NOMO-1 treated with DMSO at 0.1 percent for 48 hours (cell line): ENCODE results near the gene COPA.

Source experiments
- DNase-seq: peaks from one replicate; lab custom pipeline; 2025; ENCODE audit not compliant: unreplicated experiment; lab: John Stamatoyannopoulos, UW

COPA gene

GRCh38 chr1:160271025-160271424 lies 72.0 kb downstream of the COPA start:
- no peak for DNase-seq

DNA sequence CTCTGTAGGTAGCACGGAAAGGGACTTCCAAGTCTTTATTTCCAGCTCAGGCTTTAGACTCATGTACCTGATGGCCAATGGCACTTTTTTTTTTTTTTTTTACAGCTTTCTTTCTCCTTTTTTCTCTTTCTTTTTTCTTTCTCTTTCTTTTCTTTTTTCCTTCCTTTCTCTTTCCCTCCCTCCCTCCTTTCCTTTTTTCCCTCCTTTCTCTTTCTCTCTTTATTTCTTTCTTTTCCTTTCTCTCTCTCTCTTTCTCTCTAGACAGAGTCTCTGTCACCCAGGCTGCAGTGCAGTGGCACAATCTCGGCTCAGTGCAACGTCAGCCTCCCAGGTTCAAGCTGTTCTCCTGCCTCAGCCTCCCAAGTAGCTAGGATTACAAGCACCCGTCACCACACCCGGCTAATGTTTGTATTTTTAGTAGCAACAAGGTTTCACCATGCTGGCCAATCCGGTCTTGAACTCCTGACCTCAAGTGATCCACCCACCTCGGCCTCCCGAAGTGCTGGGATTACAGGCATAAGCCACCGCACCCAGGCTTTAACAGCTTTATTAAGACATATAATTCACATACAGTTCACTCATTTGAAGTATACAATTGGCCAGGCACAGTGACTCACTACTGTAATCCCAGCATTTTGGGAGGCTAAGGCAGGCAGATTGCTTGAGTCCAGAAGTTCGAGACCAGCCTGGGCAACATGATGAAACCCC lies 75.6 kb downstream of the COPA start:
- no peak for DNase-seq

GRCh38 chr1:160264795-160265307 lies 78.2 kb downstream of the COPA start:
- no peak for DNase-seq

GRCh38 chr1:160261893-160262794 lies 80.9 kb downstream of the COPA start, which contains the start of gene DCAF8:
Gene DCAF8, minus strand, starts transcription at chr1:160262549. Its CDS starts 18,541 bp downstream, at chr1:160244008.
- peak; percentile 97 for DNase-seq

- DNase-seq, result peak; percentile 30
Observed at GRCh38 chr1:160261556-160261892, 81.5 kb downstream of the COPA start.

GRCh38 chr1:160260406-160261382 lies 82.4 kb downstream of the COPA start:
- peak; percentile 1 for DNase-seq

DNA sequence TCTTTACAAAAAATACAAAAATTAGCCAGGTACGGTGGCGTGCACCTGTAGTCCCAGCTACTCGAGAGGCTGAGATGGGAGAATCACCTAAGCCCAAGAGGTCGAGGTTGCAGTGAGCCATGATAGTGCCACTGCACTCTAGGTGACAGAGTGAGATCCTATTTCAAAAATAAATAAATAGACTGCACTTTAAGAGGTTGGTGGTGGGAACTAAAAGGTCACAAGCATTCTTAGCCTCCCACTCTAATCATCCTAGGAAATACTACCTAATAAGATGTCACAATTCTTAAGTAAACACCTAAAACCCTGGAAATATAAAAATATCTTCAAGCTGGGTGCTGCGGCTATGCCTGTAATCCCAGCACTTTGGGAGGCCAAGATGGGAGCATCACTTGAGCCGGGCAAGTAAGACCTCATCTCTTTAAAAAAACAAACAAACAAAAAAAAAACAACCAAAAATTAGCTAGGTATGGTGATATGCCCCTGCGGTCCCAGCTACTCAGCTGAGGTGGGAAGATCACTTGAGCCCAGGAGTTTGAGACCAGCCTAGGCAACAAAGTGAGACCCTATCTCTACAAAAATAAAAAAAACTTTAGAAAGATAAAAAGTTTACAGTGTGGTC lies 84.8 kb downstream of the COPA start:
- no peak for DNase-seq

- DNase-seq, result no peak
Observed at GRCh38 chr1:160257411-160258015, 85.5 kb downstream of the COPA start.

- DNase-seq, result no peak
Observed at GRCh38 chr1:160256396-160257046, 86.5 kb downstream of the COPA start.

DNA sequence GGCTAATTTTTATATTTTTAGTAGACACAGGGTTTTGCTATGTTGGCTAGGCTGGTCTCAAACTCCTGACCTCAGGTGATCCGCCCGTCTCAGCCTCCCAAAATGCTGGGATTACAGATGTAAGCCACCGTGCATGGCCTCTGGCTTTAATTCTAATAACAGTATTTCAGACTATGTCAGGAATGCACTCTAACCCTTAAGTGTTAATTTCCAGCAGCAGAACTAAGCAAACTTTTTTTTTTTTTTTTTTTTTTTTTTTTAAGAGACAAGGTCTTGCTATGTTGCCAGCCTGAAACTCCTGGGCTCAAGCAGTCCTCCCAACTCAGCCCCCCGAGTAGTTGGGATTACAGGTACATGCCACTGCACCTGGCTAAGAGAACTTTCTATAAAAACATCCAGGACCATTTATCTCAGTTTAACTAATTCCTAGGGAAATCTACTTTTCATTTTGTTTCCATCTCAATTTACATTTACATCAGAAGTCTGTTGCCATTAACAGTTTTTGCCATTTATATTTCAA lies 87.2 kb downstream of the COPA start:
- no peak for DNase-seq

DNA sequence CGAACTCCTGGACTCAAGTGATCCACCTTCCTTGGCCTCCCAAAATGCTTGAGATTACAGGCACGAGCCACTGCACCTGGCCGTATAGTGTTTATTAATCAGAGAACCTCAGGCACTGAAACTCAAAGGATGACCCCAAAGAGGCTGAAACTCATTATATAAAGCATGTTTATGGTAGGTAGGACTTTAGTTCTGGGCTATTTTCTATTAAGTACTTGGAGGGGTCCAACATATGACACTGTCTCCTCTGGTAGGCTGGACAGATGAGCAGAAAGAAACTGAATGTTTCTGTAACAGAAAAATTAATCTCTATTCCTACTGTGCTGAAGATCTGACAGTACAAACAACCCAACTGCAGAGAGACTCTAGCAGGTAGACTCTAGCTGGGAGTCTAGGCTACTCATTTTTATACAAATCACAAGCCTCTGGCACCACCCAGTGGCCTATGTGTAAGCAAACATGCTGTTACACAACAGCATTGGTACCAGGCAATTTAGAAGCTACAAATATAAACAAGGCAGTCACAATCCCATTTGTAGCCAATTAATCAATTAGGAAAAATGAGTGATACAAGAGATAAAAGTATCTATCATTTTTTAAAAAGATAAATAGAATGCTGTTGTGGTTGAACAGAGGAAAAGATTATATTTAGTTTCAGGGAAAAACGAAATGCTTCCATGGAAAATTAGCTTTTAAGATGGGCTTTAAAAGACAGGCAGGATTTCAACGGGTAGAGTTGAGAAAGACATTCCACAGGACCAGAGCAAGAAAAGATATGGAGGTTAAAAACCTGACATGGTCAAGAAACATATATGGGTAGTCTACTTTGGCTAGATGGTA lies 91.1 kb downstream of the COPA start:
- peak; percentile 46 for DNase-seq

DNA sequence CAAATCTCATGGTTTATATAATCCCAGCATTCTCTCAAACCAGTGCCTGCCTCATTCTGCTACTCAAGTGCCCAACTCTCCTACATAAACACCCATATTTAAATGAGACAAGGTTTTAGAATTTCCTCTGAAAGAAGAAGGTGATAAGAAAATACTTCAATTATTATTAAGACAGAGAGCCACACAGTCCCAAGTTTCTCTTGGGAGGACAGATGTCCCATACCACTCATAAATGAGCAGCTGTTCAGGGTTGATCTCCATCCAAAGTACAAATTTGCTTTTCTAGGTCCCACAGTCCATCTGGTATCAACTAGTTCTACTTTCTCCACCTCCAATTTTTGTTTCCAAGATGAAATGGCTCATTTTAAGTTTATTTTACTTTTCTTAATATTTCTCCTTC lies 92.0 kb downstream of the COPA start:
- no peak for DNase-seq

DNA sequence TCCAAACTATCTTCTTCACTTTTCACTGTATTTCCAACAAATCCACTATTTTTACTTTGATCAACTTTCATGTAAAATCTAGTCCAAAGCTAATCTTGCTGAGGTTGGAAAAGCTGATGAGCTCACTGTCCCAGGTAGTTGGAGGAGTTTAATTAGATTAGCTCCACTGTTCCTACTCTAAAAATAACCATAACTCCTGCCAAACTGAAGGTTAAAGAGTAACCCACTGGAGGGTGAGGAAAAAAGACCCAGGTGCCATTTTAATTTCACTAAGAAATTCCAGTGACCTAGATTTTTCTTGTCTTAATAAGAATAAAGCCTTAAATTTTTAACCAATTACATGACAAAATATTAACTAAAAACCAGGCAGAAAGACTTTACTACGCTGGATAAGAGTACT lies 96.0 kb downstream of the COPA start:
- DNase-seq, result no peak

- DNase-seq, result no peak
Observed at GRCh38 chr1:160245434-160245833, 97.6 kb downstream of the COPA start.

DNA sequence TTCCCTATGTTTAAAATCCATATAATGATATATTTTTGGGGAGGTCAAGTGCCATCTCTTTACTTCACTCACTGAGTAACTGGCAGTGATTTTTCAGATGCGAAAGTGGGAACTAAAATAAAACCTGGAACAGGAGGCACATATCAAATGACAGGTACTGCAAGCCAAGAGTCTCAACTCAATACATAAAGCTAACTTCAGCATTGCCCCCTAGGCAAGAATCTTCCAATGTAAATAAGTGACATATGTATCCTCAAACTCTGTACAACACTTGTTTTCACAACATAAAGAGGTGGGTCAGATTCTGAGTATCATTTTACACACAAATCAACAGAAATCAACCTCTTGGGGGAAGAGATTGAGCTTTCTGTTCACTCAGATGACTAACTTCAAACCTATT lies 98.8 kb downstream of the COPA start:
- no peak for DNase-seq

DNA sequence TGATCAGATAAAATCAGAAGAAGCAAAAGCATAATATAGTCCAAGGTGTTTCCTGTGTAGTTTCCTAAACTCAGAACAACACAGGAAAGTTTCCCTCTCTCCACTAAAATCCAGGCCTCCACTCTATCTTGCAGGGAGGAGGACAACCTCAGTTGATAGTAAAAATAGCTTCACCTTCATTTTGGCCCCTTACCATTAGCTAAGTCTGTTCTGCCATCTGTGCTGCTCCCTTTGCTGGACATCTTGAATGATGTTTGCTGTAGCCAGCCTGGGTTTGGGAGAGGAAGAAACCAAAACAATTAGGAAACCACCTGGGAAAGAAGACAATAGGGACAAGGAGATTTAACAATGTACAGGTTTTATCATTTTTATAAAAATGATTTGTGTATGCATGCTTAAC lies 99.3 kb downstream of the COPA start:
- DNase-seq, result no peak

- no peak for DNase-seq
Observed at GRCh38 chr1:160239582-160240299, 103.3 kb downstream of the COPA start.
